DMS79 (cell line): ENCODE data around the gene LGR4.

ENCODE experiments used
- DNase-seq: peaks from one replicate; lab custom pipeline; 2025; lab: John Stamatoyannopoulos, UW

The LGR4 gene

GRCh38 chr11:27485930-27486773, 13.6 kb upstream of the LGR4 start:
- peak; percentile 47 for DNase-seq

GRCh38 chr11:27482793-27483192, 10.2 kb upstream of the LGR4 start:
- no peak for DNase-seq

- no peak for DNase-seq
Measured at GRCh38 chr11:27481992-27482391, 9.4 kb upstream of the LGR4 start.

DNA sequence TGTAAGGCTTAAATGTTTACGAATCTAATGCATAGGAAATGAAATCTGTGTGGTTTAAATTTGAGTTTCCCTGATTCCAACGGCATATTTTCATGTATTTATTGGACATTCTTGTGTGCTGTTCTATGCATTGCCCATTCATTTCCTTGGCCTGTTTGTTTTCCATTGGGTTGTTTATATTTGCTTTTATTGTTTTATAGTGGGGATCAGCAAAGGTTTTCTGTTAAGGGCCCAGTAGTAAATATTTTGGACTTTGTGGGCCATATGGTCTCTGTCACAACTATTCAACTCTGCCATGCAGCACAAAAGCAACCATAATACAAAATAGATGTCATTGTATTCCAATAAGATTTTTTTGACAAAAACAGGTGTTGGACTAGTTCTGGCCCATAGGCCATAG, 5.2 kb upstream of the LGR4 start:
- DNase-seq: no peak

DNA sequence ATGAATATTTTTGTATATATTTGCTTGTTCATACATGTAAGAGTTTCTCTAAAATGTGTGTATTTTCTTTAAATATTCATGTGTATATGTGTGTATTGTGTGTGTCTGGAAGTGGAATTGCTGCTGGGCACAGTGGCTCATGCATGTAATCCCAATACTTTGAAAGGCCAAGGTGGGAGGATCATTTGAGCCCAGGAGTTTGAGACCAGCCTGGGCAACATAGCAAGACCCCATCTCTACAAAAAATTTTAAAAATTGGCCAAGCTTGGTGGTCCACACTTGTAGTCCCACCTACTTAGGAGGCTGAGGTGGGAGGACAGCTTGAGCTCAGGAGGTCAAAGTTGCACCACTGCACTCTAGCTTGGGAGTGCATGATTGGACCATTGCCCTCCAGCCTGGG, 4.7 kb upstream of the LGR4 start:
- DNase-seq: no peak

GRCh38 chr11:27475622-27476021, 3.0 kb upstream of the LGR4 start:
- DNase-seq: no peak

DNA sequence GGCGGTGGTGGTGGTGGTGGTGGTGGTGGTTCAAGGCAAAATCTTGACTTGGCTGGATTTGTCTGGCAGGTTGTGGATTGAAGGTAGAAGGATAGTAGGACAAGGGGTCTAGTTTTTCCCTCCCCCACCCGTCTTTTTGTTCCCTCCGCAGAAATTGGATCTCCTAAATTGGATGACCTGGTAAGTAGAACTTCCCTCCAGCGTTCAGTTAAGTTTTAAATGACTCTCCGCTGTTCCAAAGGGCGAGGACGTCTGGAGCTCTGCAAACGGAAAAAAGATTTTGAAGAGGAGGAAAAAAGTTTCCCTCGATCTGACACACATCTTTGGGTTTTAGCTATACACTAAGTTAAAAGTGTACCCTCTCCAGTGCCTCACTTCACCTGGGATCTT, 422 bp upstream of the LGR4 start:
- DNase-seq: no peak

GRCh38 chr11:27471589-27472397, 797 bp downstream of the LGR4 start:
- DNase-seq: no peak

- no peak for DNase-seq
Measured at GRCh38 chr11:27470826-27471588, 1.6 kb downstream of the LGR4 start.

DNA sequence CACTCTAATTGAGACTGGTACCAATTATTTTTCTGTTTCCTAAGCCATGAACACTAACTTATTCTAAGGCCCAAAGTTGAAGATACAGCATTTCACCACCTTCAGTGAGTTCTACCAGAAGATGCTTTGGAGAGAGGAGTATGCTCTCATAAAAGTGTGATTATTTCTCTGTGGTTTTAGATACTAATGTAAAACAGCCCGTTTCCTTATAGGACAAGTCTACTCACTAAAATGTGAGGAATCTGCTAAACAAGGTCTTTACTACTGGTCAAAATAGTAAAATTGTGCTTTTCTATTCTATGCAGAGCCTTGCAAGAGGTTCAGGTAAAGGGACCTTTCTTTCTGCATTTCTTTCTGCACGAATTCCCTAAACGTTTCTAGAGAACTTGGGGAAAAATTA, 2.4 kb downstream of the LGR4 start:
- DNase-seq: no peak

DNA sequence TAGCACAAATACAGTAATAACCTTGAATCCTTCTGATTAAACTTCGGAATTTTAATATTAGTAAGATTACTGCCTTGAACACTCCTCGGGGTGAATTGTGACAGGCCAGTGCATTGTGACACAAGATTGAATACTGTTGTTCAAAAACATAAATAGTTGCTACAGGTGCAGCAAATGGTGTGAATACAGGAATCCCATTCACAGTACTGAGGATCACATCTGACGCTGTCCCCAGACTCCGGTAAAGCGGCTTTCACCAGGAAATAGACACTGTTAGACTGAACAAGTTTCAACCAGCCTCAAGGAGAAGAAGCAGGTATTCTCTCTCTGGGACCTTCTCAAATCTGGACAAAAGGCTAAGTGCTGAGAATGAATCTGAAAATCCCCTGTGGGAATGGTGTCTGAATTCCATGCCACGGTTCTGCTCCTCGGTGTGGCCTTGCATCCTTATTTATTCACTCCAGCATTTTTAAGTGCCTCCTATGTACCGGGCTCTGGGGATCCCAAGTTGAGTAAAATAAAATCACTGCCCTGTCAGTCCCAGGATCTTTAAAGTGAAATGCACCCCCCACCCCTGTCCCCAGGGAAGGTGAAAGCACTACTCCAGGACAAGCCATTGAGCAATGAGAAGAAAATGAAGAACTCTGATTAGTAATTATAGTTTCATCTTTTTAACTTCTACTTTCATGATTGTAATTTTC, 3.4 kb downstream of the LGR4 start:
- DNase-seq: no peak

DNA sequence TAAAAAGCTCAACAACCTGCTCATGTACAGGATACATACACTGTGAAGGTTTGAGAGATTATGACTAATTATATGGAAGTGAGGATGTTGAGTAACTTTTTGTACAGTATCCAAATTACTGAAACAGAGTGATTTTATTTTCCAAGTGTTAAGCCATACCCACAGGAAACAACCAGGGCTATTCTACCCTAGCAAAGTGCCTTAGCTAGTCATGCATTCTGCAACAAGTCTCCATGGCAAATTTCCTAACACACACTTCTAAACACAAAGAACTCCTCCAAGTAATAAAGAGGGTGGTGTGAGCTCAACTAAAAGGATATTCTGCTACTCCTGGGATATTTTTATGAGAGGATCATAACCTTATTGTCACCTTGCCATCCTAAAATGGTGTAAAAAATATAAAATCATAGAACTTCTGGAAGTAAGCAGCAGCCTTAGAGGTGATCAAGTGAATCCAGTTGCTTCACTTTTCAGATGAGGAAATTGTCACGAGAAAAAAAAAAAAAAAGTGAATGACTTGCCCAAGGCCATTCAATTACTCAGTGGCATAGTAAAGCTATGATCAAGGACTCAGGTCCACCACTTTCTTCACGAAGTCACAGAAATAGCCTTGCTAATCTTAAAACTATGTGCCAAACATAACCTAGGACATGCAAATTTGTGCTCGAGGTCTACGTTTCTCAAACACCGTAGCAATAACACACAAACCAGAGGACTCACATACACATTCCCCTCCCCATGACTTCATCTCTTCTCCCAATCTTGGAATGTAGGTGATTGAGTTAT, 4.2 kb downstream of the LGR4 start:
- DNase-seq: no peak

DNA sequence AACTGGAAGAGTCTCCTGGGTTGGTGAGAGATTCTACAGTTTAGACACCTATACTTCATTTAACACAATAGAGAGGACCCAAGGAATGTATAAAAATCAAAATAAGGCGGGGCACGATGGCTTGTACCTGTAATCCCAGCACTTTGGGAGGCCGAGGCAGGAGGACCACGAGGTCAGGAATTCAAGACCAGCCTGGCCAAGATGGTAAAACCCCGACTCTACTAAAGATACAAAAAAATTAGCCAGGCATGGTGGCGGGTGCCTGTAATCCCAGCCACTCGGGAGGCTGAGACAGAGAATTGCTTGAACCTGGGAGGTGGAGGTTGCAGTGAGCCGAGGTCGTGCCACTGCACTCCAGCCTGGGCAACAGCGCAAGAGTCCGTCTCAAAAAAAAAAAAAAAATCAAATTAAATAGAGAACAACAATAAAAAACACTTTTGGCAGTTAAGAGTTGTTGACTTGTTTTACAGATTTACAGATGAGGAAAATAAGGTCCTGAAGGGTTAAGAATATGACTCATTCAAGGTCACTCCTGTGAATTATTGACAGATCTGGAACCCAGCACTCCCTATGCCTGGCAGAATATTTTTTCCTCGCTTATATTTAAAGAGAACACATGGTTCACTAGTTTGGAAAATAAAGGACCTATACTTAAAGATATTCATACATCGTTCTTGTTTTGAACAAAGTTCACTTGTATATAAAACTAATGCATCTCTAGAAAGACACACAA, 5.2 kb downstream of the LGR4 start:
- no peak for DNase-seq

GRCh38 chr11:27466363-27466762, 6.2 kb downstream of the LGR4 start:
- no peak for DNase-seq

DNA sequence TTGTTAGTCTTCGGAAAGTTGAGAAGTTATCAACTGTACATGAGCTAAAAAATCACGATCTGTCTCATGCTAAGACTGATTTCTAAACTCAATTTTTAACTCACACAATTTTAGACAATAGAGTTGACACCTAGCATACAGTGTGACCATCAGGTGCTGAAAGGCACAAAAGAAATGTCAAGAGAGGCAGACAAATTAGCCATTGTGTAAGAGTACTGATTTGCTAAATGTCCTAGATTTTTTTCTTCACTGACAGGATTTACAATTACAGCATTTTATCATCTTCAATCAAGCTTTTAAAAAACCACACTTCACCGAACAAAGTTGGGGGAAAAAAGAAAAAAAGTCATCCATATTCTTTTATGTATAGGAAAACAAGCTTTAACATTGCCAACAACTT, 7.0 kb downstream of the LGR4 start:
- no peak for DNase-seq

DNA sequence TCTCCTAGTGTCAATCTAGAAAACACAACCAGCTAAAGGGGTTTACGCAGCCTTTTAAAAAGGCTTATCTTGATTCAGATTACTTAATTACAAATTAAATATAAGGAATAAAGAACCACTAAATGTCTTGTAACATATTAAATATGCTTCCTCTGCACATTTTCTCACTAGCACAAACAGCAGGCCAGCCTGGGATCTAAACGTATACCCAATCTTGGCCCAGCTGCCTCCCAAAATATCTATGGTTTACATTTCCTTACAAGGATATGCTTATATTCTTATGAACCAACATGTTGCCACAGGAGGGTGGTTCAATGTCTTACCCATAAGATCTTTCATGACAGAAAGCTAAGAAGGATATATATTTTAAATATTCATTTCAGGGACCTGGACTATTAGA, 7.7 kb downstream of the LGR4 start:
- no peak for DNase-seq

- peak; percentile 54 for DNase-seq
Measured at GRCh38 chr11:27464289-27464696, 8.3 kb downstream of the LGR4 start.

DNA sequence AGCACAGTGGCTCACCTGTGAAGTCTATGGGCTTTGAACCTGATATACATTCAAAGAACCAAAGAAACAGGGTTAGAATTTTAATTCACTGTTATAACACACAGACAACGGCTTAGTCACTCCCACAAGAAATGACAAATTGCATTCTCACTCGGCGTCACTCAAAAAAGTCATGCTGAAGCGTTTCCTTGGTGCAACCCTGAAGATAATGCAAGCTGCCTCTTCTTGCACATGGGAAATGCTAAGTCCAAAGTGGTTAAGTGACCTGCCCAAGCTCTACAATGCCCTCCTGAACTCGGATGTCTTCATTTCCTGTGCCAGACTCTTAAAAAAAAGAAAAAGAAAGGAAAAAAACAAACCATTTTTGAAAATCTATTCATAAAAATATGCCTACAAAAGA, 10.0 kb downstream of the LGR4 start:
- DNase-seq: no peak

- no peak for DNase-seq
Measured at GRCh38 chr11:27460158-27460978, 12.2 kb downstream of the LGR4 start.

GRCh38 chr11:27459191-27459590, 13.4 kb downstream of the LGR4 start:
- DNase-seq: no peak
